ENCODE measurements around the gene TSPAN33.

- TF ChIP-seq, protein P1, sequence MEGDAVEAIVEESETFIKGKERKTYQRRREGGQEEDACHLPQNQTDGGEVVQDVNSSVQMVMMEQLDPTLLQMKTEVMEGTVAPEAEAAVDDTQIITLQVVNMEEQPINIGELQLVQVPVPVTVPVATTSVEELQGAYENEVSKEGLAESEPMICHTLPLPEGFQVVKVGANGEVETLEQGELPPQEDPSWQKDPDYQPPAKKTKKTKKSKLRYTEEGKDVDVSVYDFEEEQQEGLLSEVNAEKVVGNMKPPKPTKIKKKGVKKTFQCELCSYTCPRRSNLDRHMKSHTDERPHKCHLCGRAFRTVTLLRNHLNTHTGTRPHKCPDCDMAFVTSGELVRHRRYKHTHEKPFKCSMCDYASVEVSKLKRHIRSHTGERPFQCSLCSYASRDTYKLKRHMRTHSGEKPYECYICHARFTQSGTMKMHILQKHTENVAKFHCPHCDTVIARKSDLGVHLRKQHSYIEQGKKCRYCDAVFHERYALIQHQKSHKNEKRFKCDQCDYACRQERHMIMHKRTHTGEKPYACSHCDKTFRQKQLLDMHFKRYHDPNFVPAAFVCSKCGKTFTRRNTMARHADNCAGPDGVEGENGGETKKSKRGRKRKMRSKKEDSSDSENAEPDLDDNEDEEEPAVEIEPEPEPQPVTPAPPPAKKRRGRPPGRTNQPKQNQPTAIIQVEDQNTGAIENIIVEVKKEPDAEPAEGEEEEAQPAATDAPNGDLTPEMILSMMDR (conservative IDR thresholded peaks at IDR 0.05), result no peak
- TF ChIP-seq ZFX (IDR thresholded peaks at IDR 0.05), result no peak
Measured at GRCh38 chr7:129167817-129168216, 23.3 kb downstream of the TSPAN33 start.

Data from C4-2B (cell line).